ENCODE results near the gene C2CD2L. TPM values are rescaled to one million over a fixed set of nuclear protein-coding genes. Genes with fewer than 3 reads are reported as not detected.

C2CD2L gene
- total and polyA plus RNA-seq, 2 donors (not counting 3 experiments of a cell fraction or from before 2014, with no cell fraction given): 9.1 to 10.4 TPM

- ChIA-PET POLR2A (no interaction called here), CTCF (interaction anchor here (1.3 to 1.6 kb wide), 2 partner anchors 8 to 11 kb away, joined by 4 to 7 read pairs; partner anchors contain the start of gene ABCG4)
- DNase-seq (ENCODE audit: low read depth, low spot score) (no peak), FAIRE-seq (no peak)
- H3K9me3 ChIP-seq (replicated peaks; ENCODE audit: control insufficient read depth, insufficient read depth, low read length): no peaks in the 10 kb centered on the region
- dilution Hi-C loops (cut with MboI; ENCODE audit: extremely low pct_ligation_motif_present, low sequenced_read_pairs): no loop called here
- no peak for TF ChIP-seq POLR2A (IDR thresholded peaks at IDR 0.05; ENCODE audit: low read depth, low read length)
- no peak for TF ChIP-seq FOS (IDR thresholded peaks at IDR 0.05; ENCODE audit: borderline replicate concordance, insufficient read depth, low read length)
- TF ChIP-seq JUN (IDR thresholded peaks at IDR 0.05; ENCODE audit: borderline replicate concordance, insufficient read depth, insufficient read length, low read depth): no peak
- TF ChIP-seq, protein P1, sequence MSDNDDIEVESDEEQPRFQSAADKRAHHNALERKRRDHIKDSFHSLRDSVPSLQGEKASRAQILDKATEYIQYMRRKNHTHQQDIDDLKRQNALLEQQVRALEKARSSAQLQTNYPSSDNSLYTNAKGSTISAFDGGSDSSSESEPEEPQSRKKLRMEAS (IDR thresholded peaks at IDR 0.05; ENCODE audit: insufficient read depth, insufficient read length): no peak
- no peak for TF ChIP-seq POLR2AphosphoS5 (IDR thresholded peaks at IDR 0.05; ENCODE audit: insufficient read depth, low read depth, low read length)
- TF ChIP-seq MYC (IDR thresholded peaks at IDR 0.05; ENCODE audit: low read depth, low read length): no peak
- TF ChIP-seq EZH2 (IDR thresholded peaks at IDR 0.05; ENCODE audit: borderline replicate concordance, low read depth, low read length, severe bottlenecking): no peak
- no peak for TF ChIP-seq CTCF (IDR thresholded peaks at IDR 0.05; ENCODE audit: extremely low read depth in 1 of 2, insufficient read depth in 1 of 2, low read depth in 1 of 2, low read length in 2 of 2)
- no peak for TF ChIP-seq GATA2 (IDR thresholded peaks at IDR 0.05; ENCODE audit: insufficient read depth, insufficient read length, low read depth, low read length)
- H3K36me3 ChIP-seq (ENCODE audit: control insufficient read depth in 2 of 2, extremely low read depth in 1 of 2, insufficient read depth in 2 of 2, low read length in 2 of 2): no peaks in the 10 kb centered on the region
- no peak overlapping the region for H2AFZ ChIP-seq (ENCODE audit: low read depth, low read length)
- intact Hi-C loops (cut with micrococcal nuclease): loop anchor here (10.0 kb wide), 1 partner anchor 308 kb away; no protein-coding TSS in a partner anchor
- no peak overlapping the region for H3K9ac ChIP-seq (replicated peaks; ENCODE audit: extremely low read depth, insufficient read depth, low read length)
- BruUV-seq (replicated peaks): no TSS peak
- no peak overlapping the region for H3K27ac ChIP-seq (ENCODE audit: insufficient read depth, low read depth, low read length)
- peaks cover 0 to under 1% of the 10 kb centered on the region in 2 experiments for H3K27me3 ChIP-seq (ENCODE audit: control insufficient read depth in 2 of 2, insufficient read depth in 2 of 2, low read length in 2 of 2)
- no peaks in the 10 kb centered on the region for H3K79me2 ChIP-seq (ENCODE audit: control insufficient read depth, insufficient read depth, low read length)
- no peaks in the 10 kb centered on the region for H3K4me1 ChIP-seq (ENCODE audit: control insufficient read depth, extremely low read depth, insufficient read depth, low read length)
- no peak overlapping the region for H3K4me3 ChIP-seq (replicated peaks in 1 of 3; ENCODE audit: insufficient read depth in 1 of 3, low read depth in 1 of 3, low read length in 3 of 3)
- H4K20me1 ChIP-seq (replicated peaks; ENCODE audit: control insufficient read depth, extremely low read depth, insufficient read depth, low read length): no peaks in the 10 kb centered on the region
- H3K9me1 ChIP-seq (replicated peaks; ENCODE audit: control insufficient read depth, extremely low read depth, insufficient read depth, low read length): no peaks in the 10 kb centered on the region
- no peak overlapping the region for H3K4me2 ChIP-seq (ENCODE audit: insufficient read depth, low read length)
These were observed 49.9 kb downstream of the C2CD2L start for GRCh38 chr11:119157063-119157462.
